ENCODE results near the gene FHL2. TPM values are rescaled to one million over a fixed set of nuclear protein-coding genes. Genes with fewer than 3 reads are reported as not detected.
A peak's percentile ranks its signal among the peaks of the same experiment; 100 is the strongest.

Gene FHL2
- total RNA-seq, 4 donors from 2014 or later, result 56.1 to 140 (median 89.2) TPM

- intact Hi-C loops (cut with DNase I; ENCODE audit: low total_unique reads) (no loop called here), in situ Hi-C loops (cut with MboI; ENCODE audit: low pct_ligation_motif_present in 1 of 4, low pct_unique_long_range_greater_than_20kb in 1 of 4, low sequenced_read_pairs in 3 of 4) (no loop called here)
- 80 to 86% methylated on average over 1 to 6 of the region's 6 CpGs for WGBS, 2 donors (ENCODE audit: low coverage in 1 of 2)
- TF ChIP-seq CTCF (IDR thresholded peaks at IDR 0.05) (no peak), EP300 (IDR thresholded peaks at IDR 0.05; ENCODE audit: low read depth) (no peak), POLR2AphosphoS5 (IDR thresholded peaks at IDR 0.05) (no peak), POLR2A (IDR thresholded peaks at IDR 0.05) (no peak)
- Histone ChIP-seq H3K9me3 (peaks cover 0 to 13% of the 10 kb centered on the region in 2 donors), H3K4me3 (no peak overlapping the region), H3K27ac (no peak overlapping the region), H3K27me3 (no peaks in the 10 kb centered on the region), H3K4me1 (no peaks in the 10 kb centered on the region), H3K36me3 (peaks cover 0 to 44% (median 17%) of the 10 kb centered on the region in 4 donors)
- no peak for DNase-seq
These were observed 40.3 kb downstream of the FHL2 start for GRCh38 chr2:105358593-105358992.

- Histone ChIP-seq H3K27me3 (no peaks in the 10 kb centered on the region), H3K4me1 (no peaks in the 10 kb centered on the region), H3K4me3 (no peak overlapping the region), H3K36me3 (peaks cover 0 to 44% (median 13%) of the 10 kb centered on the region in 4 donors), H3K27ac (no peak overlapping the region), H3K9me3 (peaks cover 0 to 13% of the 10 kb centered on the region in 2 donors)
- intact Hi-C loops (cut with DNase I; ENCODE audit: low total_unique reads) (no loop called here), in situ Hi-C loops (cut with MboI; ENCODE audit: low pct_ligation_motif_present in 1 of 4, low pct_unique_long_range_greater_than_20kb in 1 of 4, low sequenced_read_pairs in 3 of 4) (no loop called here)
- no peak for DNase-seq
- TF ChIP-seq CTCF (IDR thresholded peaks at IDR 0.05) (no peak), POLR2AphosphoS5 (IDR thresholded peaks at IDR 0.05) (no peak), EP300 (IDR thresholded peaks at IDR 0.05; ENCODE audit: low read depth) (no peak), POLR2A (IDR thresholded peaks at IDR 0.05) (no peak)
- 96 to 100% methylated on average over 1 of the region's 1 CpG for WGBS, 2 donors (ENCODE audit: low coverage in 1 of 2)
These were observed 41.7 kb downstream of the FHL2 start for GRCh38 chr2:105357122-105357521.

GRCh38 chr2:105344704-105345345, 54.0 kb downstream of the FHL2 start:
- WGBS, 2 donors (ENCODE audit: low coverage in 1 of 2), result 50 to 57% methylated on average over 4 of the region's 4 CpGs
- intact Hi-C loops (cut with DNase I; ENCODE audit: low total_unique reads) (no loop called here), in situ Hi-C loops (cut with MboI; ENCODE audit: low pct_ligation_motif_present in 1 of 4, low pct_unique_long_range_greater_than_20kb in 1 of 4, low sequenced_read_pairs in 3 of 4) (no loop called here)
- no peak for DNase-seq
- H3K4me3 ChIP-seq, result no peak overlapping the region
- peaks cover 0 to 66% (median 24%) of the 10 kb centered on the region in 4 donors for H3K36me3 ChIP-seq
- H3K27me3 ChIP-seq, result no peaks in the 10 kb centered on the region
- no peaks in the 10 kb centered on the region for H3K9me3 ChIP-seq
- H3K4me1 ChIP-seq, result no peaks in the 10 kb centered on the region
- no peak overlapping the region for H3K27ac ChIP-seq
- no peak for TF ChIP-seq EP300 (IDR thresholded peaks at IDR 0.05; ENCODE audit: low read depth)
- TF ChIP-seq CTCF (IDR thresholded peaks at IDR 0.05), result peak in 4 of 5 experiments; percentile 21 to 35 (median 28)

- H3K4me1 ChIP-seq, result peaks cover 12 to 26% (median 22%) of the 10 kb centered on the region in 4 donors
- H3K27me3 ChIP-seq, result no peaks in the 10 kb centered on the region
- in situ Hi-C loops (cut with MboI; ENCODE audit: low pct_ligation_motif_present in 1 of 4, low pct_unique_long_range_greater_than_20kb in 1 of 4, low sequenced_read_pairs in 3 of 4), result no loop called here
- intact Hi-C loops (cut with DNase I; ENCODE audit: low total_unique reads), result no loop called here
- WGBS, 2 donors (ENCODE audit: low coverage in 1 of 2), result 75 to 78% methylated on average over 4 of the region's 4 CpGs
- no peak for DNase-seq
- TF ChIP-seq POLR2A (IDR thresholded peaks at IDR 0.05) (no peak), CTCF (IDR thresholded peaks at IDR 0.05) (no peak), EP300 (IDR thresholded peaks at IDR 0.05; ENCODE audit: low read depth) (no peak), POLR2AphosphoS5 (IDR thresholded peaks at IDR 0.05) (no peak)
- peaks cover 0 to 28% (median 13%) of the 10 kb centered on the region in 4 donors for H3K36me3 ChIP-seq
- no peaks in the 10 kb centered on the region for H3K9me3 ChIP-seq
- peak overlapping the region in 1 of 4 donors; percentile 94 for H3K27ac ChIP-seq
- H3K4me3 ChIP-seq, result no peak overlapping the region
These were observed 59.4 kb downstream of the FHL2 start for GRCh38 chr2:105339414-105339813.
